ENCODE measurements around the gene NOTCH4.
"Not testable (repeated sequence)": the region's sequence is repeated elsewhere in the genome, so short reads cannot be mapped to it uniquely, and the experiment has no call there.

Gene NOTCH4

GRCh38 chr6:32223258-32224235 lies at the start of gene NOTCH4:
NOTCH4 (minus strand) TSS chr6:32224067; CDS start chr6:32223928, 139 bp downstream.
- no peak for DNase-seq (ENCODE audit: low spot score)
- Histone ChIP-seq H3K27ac (ENCODE audit: poor library complexity, severe bottlenecking) (no peak within 1 kb of the TSS), H3K36me3 (ENCODE audit: low read depth) (no peaks in the 10 kb centered on the region), H3K9me3 (ENCODE audit: severe bottlenecking) (no peaks in the 10 kb centered on the region), H3K27me3 (ENCODE audit: insufficient read depth, poor library complexity, severe bottlenecking) (no peaks in the 10 kb centered on the region), H3K4me3 (ENCODE audit: severe bottlenecking) (no peak within 1 kb of the TSS), H3K4me1 (ENCODE audit: insufficient read depth, poor library complexity, severe bottlenecking) (no peaks in the 10 kb centered on the region)
- TF ChIP-seq CTCF (IDR thresholded peaks at IDR 0.05; ENCODE audit: poor library complexity, severe bottlenecking): no peak
- ATAC-seq (ENCODE audit: low read depth): no peak

GRCh38 chr6:32271429-32271828 lies 47.6 kb upstream of the NOTCH4 start:
- Histone ChIP-seq H3K36me3 (ENCODE audit: low read depth) (no peaks in the 10 kb centered on the region), H3K27me3 (ENCODE audit: insufficient read depth, poor library complexity, severe bottlenecking) (no peaks in the 10 kb centered on the region), H3K4me3 (ENCODE audit: severe bottlenecking) (no peak overlapping the region), H3K4me1 (ENCODE audit: insufficient read depth, poor library complexity, severe bottlenecking) (no peaks in the 10 kb centered on the region), H3K9me3 (ENCODE audit: severe bottlenecking) (no peaks in the 10 kb centered on the region), H3K27ac (ENCODE audit: poor library complexity, severe bottlenecking) (no peak overlapping the region)
- ATAC-seq (ENCODE audit: low read depth) (no peak), DNase-seq (ENCODE audit: low spot score) (no peak)
- TF ChIP-seq CTCF (IDR thresholded peaks at IDR 0.05; ENCODE audit: poor library complexity, severe bottlenecking): no peak

- not testable (repeated sequence) for H3K27me3 ChIP-seq (ENCODE audit: insufficient read depth, poor library complexity, severe bottlenecking); H3K9me3 ChIP-seq (ENCODE audit: severe bottlenecking); H3K4me3 ChIP-seq (ENCODE audit: severe bottlenecking); H3K27ac ChIP-seq (ENCODE audit: poor library complexity, severe bottlenecking); H3K36me3 ChIP-seq (ENCODE audit: low read depth); ATAC-seq (ENCODE audit: low read depth); H3K4me1 ChIP-seq (ENCODE audit: insufficient read depth, poor library complexity, severe bottlenecking); DNase-seq (ENCODE audit: low spot score)
Measured at GRCh38 chr6:32268459-32268858, 44.6 kb upstream of the NOTCH4 start.

- DNase-seq (ENCODE audit: low spot score) (no peak), ATAC-seq (ENCODE audit: low read depth) (no peak)
- Histone ChIP-seq H3K36me3 (ENCODE audit: low read depth) (no peaks in the 10 kb centered on the region), H3K27ac (ENCODE audit: poor library complexity, severe bottlenecking) (no peak overlapping the region), H3K9me3 (ENCODE audit: severe bottlenecking) (no peaks in the 10 kb centered on the region), H3K27me3 (ENCODE audit: insufficient read depth, poor library complexity, severe bottlenecking) (no peaks in the 10 kb centered on the region), H3K4me1 (ENCODE audit: insufficient read depth, poor library complexity, severe bottlenecking) (no peaks in the 10 kb centered on the region), H3K4me3 (ENCODE audit: severe bottlenecking) (no peak overlapping the region)
- no peak for TF ChIP-seq CTCF (IDR thresholded peaks at IDR 0.05; ENCODE audit: poor library complexity, severe bottlenecking)
Measured at GRCh38 chr6:32267035-32267434, 43.2 kb upstream of the NOTCH4 start.

- H3K27me3 ChIP-seq (ENCODE audit: insufficient read depth, poor library complexity, severe bottlenecking); H3K9me3 ChIP-seq (ENCODE audit: severe bottlenecking); H3K27ac ChIP-seq (ENCODE audit: poor library complexity, severe bottlenecking); DNase-seq (ENCODE audit: low spot score); H3K4me1 ChIP-seq (ENCODE audit: insufficient read depth, poor library complexity, severe bottlenecking); H3K36me3 ChIP-seq (ENCODE audit: low read depth); ATAC-seq (ENCODE audit: low read depth); H3K4me3 ChIP-seq (ENCODE audit: severe bottlenecking): not testable (repeated sequence)
Measured at GRCh38 chr6:32257262-32257661, 33.4 kb upstream of the NOTCH4 start.

All from RWPE2 (cell line).